ENCODE data around the gene DDX23. TPM values are rescaled to one million over a fixed set of nuclear protein-coding genes. Genes with fewer than 3 reads are reported as not detected.
A peak's percentile ranks its signal among the peaks of the same experiment; 100 is the strongest.

DDX23 gene
- polyA plus RNA-seq, 1 donor from 2014 or later = 96.5 TPM

GRCh38 chr12:48865281-48866051 lies 13.5 kb upstream of the DDX23 start, which contains the start of gene RND1:
Gene RND1, minus strand, starts transcription at chr12:48865870. Its CDS starts 103 bp downstream, at chr12:48865767.
- peak within 1 kb of the TSS; percentile 32 for H3K27ac ChIP-seq (ENCODE audit: low read length)
- peak within 1 kb of the TSS; percentile 57 for H3K4me2 ChIP-seq (ENCODE audit: low read length)
- peak within 1 kb of the TSS; percentile 6 for H2AFZ ChIP-seq (ENCODE audit: low read depth, low read length)

More at GRCh38 chr12:48865281-48866051, 13.5 kb upstream of the DDX23 start, which contains the start of gene RND1:
- Histone ChIP-seq H3K27me3 (ENCODE audit: insufficient read depth, low read depth, low read length) (peaks cover 13% of the 10 kb centered on the region), H3K9me2 (ENCODE audit: insufficient read depth, low read length) (no peaks in the 10 kb centered on the region), H3F3A (ENCODE audit: insufficient read depth, low read length, poor library complexity, severe bottlenecking) (no peaks in the 10 kb centered on the region), H3K9me3 (ENCODE audit: low read length) (no peaks in the 10 kb centered on the region), H3K9ac (ENCODE audit: low read length) (peak within 1 kb of the TSS; percentile 48), H3K36me3 (ENCODE audit: insufficient read depth, low read length) (no peaks in the 10 kb centered on the region), H3K79me2 (replicated peaks; ENCODE audit: insufficient read depth, low read length) (no peaks in the 10 kb centered on the region), H3K4me3 (ENCODE audit: low read length) (peak within 1 kb of the TSS; percentile 65), H4K20me1 (ENCODE audit: insufficient read depth) (no peaks in the 10 kb centered on the region)
- TF ChIP-seq MXI1 (conservative IDR thresholded peaks at IDR 0.05; ENCODE audit: poor library complexity, severe bottlenecking) (peak; percentile 69), EZH2 (IDR thresholded peaks at IDR 0.05; ENCODE audit: borderline replicate concordance, insufficient read depth, low read length, poor library complexity, severe bottlenecking) (no peak), CTCF (IDR thresholded peaks at IDR 0.05; ENCODE audit: poor library complexity, severe bottlenecking) (peak; percentile 52), EP300 (conservative IDR thresholded peaks at IDR 0.05; ENCODE audit: poor library complexity, severe bottlenecking) (no peak), TAF1 (IDR thresholded peaks at IDR 0.05; ENCODE audit: low read depth) (peak; percentile 85), RAD21 (conservative IDR thresholded peaks at IDR 0.05) (no peak), REST (IDR thresholded peaks at IDR 0.05; ENCODE audit: borderline replicate concordance) (peak; percentile 90), POLR2AphosphoS5 (IDR thresholded peaks at IDR 0.05) (peak; percentile 96), SMC3 (conservative IDR thresholded peaks at IDR 0.05; ENCODE audit: poor library complexity) (peak; percentile 24)
